DMS 273 treated with DMSO at 0.1 percent for 48 hours (cell line): ENCODE data around the gene TBX4.
"Not testable (repeated sequence)": the region's sequence is repeated elsewhere in the genome, so short reads cannot be mapped to it uniquely, and the experiment has no call there.

Experiments
- DNase-seq: peaks from one replicate; lab custom pipeline; 2025; lab: John Stamatoyannopoulos, UW

TBX4 gene

GRCh38 chr17:61484174-61484573, 32.0 kb downstream of the TBX4 start:
- DNase-seq = no peak

DNA sequence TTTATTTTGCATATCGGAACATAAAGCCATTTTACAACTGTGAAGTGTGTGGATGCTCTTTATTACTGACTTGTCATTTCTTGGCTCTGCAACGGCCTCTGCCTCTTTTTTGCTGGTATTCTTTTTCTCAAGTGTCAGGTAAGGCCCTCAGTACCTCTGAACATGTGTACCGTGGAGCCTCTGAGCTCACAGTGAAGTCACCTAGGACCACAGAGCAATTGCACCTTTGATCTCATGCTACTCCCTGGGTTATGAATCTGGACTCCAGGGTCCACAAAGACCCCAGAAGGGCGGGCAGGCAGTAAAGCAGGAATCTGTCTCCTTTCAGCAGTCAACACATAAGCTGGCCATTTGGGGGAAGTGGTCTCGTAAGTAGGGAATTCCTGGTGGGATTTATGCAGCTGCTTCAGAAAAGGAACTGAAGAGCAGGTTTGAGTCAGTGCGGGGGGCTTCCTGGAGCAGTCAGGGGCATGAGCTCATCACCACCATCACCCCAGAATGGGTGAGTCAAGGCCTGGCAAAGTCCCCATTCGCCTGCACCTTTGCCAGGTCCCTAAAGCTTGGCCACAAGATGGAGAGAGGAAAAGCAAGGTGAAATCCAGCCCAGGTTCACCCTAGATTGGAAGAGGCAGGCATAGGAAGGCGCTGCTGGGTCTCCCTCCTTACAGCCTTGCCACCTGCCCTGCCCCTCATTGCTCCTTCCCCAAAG, 33.0 kb downstream of the TBX4 start:
- DNase-seq = no peak

DNA sequence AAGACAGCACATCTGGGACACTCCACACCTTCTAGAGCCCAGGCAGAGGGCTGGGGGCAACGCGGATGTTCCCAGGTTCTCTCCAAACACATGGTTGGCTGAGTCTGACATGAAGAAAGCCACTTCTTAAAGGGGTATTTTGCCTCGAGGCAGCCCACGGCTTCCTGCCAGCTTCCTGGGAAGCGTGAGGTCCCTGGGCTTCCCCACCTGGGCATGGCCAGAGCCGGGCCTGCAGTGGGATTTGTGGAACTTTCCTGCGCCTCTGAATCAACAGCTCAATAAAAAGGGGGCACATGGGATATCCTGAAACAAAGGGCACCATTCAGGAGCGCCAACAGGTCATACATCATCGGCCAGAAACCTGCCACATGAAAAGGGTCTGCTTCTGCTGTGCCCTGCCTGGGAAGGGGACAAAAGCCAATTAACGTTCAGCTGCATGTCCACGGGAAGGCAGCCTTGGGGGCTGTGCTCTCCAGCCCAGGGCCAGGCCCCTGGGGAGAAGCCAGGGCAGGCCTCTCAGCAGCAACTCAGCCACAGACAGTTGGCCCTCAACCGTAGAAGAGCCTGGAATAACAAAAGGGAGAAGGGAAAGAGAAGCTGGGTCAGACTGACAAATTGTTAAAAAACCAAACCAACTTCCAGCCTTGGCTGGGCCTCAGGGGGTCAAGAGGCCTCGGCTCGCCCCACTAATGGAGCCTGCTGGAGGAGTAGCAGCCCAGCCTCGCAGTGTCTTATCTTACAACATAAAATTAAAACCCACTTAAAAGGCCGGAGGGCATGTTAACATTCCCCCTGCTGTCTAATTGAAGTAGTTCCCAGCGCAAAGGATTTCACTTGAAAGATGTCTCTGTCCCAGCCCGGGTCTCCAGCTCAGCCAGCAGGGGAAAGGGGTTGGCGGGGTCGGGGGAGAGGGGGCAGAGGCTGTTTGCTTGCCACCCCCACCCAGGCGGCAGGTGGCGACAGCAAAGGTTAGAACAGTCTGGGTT, 34.2 kb downstream of the TBX4 start:
- DNase-seq = no peak

DNA sequence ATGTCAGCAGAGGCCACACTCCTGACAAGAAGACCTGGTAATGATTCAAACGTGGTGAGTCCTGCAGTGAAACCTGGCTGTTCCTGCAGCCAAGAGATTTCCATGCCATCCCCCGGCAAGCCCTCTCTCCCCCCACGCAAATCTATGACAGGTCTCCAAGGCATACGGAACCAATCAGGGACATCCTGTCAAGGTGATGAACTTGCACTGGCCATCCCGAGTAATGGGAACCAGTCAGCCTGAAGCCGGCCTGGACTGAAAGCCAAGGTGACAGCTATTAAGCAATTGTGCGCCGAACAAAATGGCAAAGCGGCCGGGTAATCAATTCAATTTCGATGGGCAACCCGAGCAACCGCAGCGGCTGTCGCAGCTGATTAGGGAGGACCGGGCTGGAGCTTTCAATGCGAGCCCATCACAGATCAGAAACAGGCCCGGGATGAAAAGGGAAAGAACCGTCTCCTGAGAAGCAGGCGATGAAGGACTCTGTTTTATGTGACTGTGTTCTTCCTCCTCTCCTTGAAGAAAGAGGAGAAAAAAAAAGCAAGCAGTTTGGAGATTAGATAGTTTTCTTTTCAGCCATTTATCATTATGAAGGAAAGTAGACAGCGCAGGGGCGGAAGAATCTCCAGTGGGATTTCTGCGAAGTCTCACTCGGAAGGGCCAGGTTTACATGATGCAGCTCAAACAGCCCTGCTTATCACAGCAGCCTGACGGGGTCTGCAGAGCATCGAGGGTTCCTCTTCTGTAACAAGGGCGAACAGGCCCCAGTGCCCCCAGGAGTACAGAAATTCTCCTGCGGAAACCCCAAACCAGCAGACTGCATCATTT, 35.2 kb downstream of the TBX4 start:
- no peak for DNase-seq

DNA sequence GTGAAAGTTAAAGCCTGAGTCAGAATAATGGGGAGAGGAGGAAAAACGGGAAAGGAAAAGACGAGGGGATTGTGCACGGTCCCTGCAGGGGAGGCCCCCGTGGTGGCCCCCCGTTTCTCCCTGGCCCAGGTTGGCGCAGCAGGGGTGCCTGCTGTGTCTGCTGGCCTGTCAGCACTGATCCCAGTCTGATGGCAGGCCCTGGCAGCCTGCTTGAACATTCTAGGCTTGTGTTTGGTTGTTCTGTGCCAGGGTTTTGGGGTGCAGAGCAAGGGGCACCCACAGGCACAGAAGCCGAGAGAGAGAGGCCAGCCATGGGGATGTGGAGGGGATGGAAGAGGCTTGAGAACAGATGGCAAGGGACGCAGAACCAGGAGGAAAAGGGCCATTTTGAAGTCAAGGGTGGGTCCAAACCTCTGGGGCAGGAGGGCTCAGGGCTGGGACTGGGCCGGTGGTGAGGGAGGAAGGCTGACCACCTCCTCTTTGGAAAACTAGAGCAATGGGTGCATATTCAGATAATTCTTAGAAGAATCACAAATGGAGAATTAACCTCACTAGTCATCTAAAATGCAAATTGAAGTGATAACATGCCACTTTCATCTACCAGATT, 35.9 kb downstream of the TBX4 start:
- DNase-seq = no peak

GRCh38 chr17:61488878-61489718, 36.9 kb downstream of the TBX4 start:
- DNase-seq = no peak

DNA sequence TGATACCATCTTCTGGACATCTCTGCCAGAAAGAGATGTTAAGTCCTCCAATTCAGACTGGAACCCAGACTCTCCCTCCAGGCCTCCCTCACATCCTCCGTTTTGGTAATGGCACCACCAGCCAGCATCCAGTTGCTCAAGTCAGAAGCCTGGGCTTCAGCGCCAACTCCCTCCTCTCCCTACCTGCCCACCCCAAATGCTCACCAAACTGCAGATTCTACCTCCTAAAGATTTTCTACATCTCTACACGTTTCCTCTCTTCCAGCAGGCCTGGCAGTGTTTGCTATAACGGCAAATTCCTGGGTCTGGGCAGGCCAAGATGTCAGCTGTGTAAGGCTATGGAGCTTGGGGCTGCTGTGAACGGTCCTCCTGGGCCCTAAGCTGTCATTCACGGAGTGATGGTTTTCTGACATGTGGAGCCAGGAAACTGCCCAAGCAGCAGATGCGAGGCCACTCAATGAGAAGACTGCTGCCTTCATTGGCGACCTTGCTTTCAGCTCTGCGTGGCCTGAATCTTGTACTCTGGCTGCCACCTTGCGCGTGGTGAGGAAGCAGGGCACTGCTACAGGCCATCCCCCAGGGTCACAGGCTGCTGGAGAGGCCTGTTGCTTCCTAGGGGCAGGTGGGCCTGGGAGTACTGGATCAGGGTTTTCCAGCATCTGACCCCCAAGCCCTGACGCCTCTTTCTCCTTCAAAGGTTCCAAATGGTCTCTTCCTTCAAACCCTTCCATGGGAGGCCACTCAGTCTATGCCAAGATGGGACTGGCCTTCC, 37.7 kb downstream of the TBX4 start:
- DNase-seq = no peak

GRCh38 chr17:61490540-61490975, 38.3 kb downstream of the TBX4 start:
- DNase-seq = no peak

DNA sequence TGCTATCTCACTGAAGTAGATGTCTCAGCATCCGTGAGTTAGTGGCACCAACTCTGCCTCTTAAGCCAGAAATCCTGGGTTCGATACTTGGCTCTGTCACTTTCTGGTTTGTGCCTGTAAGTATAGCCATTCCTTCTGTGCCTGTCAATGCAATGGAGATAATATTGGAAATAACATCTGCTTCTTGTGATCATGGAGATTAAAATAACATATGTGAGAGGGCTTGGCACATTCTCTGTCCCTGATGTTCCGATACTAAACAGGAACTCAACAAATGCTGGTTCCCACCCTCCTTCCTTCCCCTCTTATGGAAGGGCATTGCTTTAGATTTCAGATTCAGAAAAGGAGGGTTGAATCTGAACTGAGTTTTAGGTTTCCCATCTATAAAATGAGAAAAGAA, 39.8 kb downstream of the TBX4 start:
- no peak for DNase-seq

- DNase-seq = no peak
These were observed 40.7 kb downstream of the TBX4 start for GRCh38 chr17:61492759-61493526.

DNA sequence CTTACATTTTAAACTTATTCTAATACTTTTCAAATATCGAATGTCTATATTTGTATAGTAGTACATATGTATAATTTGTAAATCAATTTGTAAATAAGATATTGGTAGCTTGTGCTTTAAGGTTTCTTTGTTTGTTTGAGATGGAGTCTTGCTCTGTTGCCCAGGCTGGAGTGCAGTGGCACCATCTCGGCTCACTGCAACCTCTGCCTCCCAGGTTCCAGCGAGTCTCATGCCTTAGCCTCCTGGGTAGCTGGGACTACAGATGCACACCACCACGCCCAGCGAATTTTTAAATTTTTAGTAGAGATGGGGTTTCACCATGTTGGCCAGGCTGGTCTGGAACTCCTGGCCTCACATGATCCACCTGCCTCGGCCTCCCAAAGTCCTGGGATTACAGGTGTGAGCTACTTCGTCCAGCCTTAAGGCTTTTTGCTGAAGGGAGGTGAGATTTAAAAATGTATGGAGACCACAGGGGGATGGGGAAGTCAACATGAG, 41.7 kb downstream of the TBX4 start:
- DNase-seq = not testable (repeated sequence)

- no peak for DNase-seq
These were observed 42.3 kb downstream of the TBX4 start for GRCh38 chr17:61494325-61495160.

GRCh38 chr17:61495161-61495857, 43.1 kb downstream of the TBX4 start:
- no peak for DNase-seq

DNA sequence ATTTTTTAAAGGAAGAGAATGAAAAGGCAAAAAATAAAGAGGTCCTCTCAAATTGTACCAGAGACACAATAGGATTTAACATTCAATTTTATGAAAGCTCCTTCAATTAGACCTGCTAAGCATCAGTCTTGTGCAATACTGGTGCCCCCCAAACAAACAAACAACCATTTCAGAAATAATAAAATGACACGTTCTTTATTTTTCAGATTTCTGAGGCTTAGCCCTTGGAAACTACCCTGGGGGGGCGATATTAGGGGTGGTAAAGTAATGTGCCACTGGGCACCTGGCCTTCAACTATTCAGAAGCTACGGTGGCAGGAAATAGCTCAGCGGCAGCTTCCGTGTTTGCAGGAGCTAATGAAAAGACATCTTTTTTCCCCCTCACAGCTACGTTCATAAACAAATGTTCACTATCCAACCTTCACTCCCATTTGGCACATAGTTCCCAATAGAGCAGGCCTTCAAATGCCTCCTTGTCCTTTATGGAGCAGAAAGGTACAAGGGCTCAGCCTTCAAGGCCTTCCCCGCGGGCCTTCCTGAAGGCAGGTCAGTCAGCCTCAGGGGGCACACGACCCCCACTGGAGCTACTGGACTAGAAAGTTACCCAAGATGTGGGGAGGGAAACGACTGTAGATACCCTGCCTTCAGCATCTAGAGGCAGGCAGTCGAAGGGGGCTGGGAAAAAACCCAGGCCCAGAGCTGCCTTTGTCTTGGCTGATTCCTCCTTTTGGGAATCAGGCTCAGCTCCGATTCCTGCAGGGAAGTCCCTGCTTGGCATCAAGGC, 44.1 kb downstream of the TBX4 start:
- DNase-seq = no peak

DNA sequence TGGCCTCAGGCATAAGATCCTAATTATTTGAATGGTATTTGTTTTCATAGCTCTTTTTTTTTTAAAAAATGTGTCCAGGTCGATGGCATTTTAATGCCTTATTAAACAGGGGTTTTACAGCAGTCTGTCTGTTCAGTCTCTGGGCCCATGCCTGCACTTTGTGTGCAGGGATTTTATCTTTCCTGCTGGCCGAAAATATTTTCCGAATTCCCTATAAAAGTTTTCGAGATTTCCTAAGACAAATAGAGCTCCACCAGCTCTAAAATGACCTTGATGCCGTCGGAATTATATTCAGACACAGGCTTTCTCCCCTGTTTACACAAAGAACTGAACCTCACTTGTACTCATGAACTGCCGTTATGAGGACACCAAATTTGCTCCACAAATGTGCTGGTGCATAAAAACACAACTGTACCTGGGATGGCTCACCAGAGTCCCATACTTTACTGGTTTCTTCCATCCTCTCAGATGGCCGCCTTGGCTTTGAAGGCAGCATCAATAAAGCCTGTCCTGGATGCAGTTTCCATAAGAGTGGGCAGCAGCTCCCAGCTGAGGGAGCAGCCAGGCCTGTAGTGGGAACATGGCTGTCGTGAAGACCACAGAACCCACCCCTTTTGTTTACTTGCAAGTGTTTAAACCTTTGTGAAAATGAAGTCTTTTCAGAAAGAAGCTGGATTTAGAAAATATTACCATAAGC, 44.9 kb downstream of the TBX4 start:
- DNase-seq = no peak
